ENCODE measurements around the gene POT1. TPM values are rescaled to one million over a fixed set of nuclear protein-coding genes. Genes with fewer than 3 reads are reported as not detected.

Gene POT1
- total and polyA plus RNA-seq, 5 donors from 2014 or later, result 17.1 to 27.7 (median 20.3) TPM

GRCh38 chr7:124909808-124910207, 19.8 kb downstream of the POT1 start:
- H3K9me3 ChIP-seq (ENCODE audit: control insufficient read depth in 2 of 2, low read length in 2 of 2), result no peaks in the 10 kb centered on the region
- peak overlapping the region in 1 of 3 donors; percentile 18 for H3K27ac Mint-ChIP-seq
- peaks cover 19% of the 10 kb centered on the region for H3K36me3 Mint-ChIP-seq

DNA sequence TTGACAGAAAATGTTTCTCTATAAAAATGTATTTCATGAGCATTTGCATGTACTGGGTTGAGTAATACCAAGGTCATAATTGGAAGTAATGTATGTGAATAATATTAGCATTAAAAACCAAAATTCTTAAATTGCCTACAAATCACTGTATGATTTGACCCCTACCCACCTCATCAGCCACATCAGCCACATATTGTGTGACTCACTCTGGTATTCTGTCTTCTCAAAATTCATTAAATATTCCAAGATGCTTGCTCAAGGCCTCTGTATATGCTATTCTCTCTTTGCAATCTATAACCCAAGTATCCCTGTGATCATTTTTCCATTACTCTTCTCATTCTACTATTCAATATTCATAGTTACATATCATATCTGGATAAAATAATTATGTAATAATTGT, 21.4 kb downstream of the POT1 start:
- no peak overlapping the region for H3K27ac Mint-ChIP-seq
- DNase-seq (no peak), ATAC-seq (ENCODE audit: low read depth in 2 of 2) (no peak)
- H3K9me3 Mint-ChIP-seq, result peaks cover 0 to 8% (median 0%) of the 10 kb centered on the region in 7 donors
- Histone ChIP-seq H3K27me3 (ENCODE audit: control insufficient read depth, insufficient read depth, low read length) (no peaks in the 10 kb centered on the region), H3K27ac (ENCODE audit: insufficient read depth, low read length, poor library complexity, severe bottlenecking) (no peak overlapping the region), H3K4me3 (ENCODE audit: low read depth, low read length) (no peak overlapping the region), H3K36me3 (ENCODE audit: control insufficient read depth, insufficient read depth, low read length) (peaks cover 7% of the 10 kb centered on the region), H3K9me3 (ENCODE audit: control insufficient read depth in 2 of 2, low read length in 2 of 2) (no peaks in the 10 kb centered on the region), H3K4me1 (ENCODE audit: control insufficient read depth, insufficient read depth, low read length, poor library complexity, severe bottlenecking) (no peaks in the 10 kb centered on the region)
- H3K27me3 Mint-ChIP-seq, result no peaks in the 10 kb centered on the region
- peaks cover 15% of the 10 kb centered on the region for H3K36me3 Mint-ChIP-seq
- no peak overlapping the region for H3K4me3 Mint-ChIP-seq
- peaks cover 9 to 46% (median 26%) of the 10 kb centered on the region in 4 donors for H3K4me1 Mint-ChIP-seq

More at GRCh38 chr7:124909808-124910207, 19.8 kb downstream of the POT1 start:
- H3K36me3 ChIP-seq (ENCODE audit: control insufficient read depth, insufficient read depth, low read length), result peaks cover 9% of the 10 kb centered on the region
- no peak overlapping the region for H3K4me3 ChIP-seq (ENCODE audit: low read depth, low read length)
- H3K4me1 ChIP-seq (ENCODE audit: control insufficient read depth, insufficient read depth, low read length, poor library complexity, severe bottlenecking), result no peaks in the 10 kb centered on the region
- ATAC-seq (ENCODE audit: low read depth in 2 of 2), result no peak
- Mint-ChIP-seq H3K4me1 (peaks cover 5 to 34% (median 14%) of the 10 kb centered on the region in 4 donors), H3K4me3 (no peak overlapping the region), H3K9me3 (peaks cover 0 to 3% (median 0%) of the 10 kb centered on the region in 7 donors), H3K27me3 (no peaks in the 10 kb centered on the region)
- H3K27ac ChIP-seq (ENCODE audit: insufficient read depth, low read length, poor library complexity, severe bottlenecking), result no peak overlapping the region
- DNase-seq, result no peak
- H3K27me3 ChIP-seq (ENCODE audit: control insufficient read depth, insufficient read depth, low read length), result no peaks in the 10 kb centered on the region

DNA sequence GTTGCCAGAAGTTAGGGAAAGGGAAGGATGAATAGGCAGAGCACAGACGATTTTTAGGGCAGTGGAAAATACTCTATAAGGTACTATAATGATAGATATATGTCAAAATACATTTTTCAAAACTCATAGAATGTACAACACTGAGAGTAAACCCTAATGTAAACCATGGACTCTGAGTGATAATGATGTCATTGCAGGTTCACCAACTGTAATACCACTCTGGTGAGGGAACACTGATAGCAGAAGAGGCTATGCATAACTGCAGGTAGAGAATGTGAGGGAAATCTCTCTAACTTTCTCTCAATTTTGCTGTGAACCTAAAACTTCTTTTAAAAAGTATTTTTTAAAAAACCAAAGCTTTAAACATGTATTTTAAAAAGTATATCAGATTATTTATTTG, 22.1 kb downstream of the POT1 start:
- Mint-ChIP-seq H3K9me3 (peaks cover 0 to 8% (median 0%) of the 10 kb centered on the region in 7 donors), H3K4me1 (peaks cover 9 to 48% (median 29%) of the 10 kb centered on the region in 4 donors)

DNA sequence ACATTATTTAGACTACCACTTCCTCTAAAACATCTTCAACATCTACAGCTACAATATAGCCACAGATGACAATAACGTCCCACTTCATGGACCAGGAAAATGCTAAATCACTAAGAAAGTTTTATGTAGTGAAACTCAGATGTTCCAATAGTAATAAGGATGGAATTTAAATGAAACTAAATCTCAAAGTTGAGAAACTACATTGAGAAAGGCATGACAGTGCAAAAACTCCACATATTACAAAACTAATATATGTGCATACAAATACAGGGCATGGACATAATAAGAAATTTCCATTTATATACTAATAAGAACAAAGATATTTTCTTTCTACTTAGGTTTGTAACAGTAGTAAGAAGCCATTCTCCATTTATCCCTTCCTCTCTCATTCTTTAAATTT, 31.1 kb downstream of the POT1 start:
- H3K36me3 Mint-ChIP-seq, result peaks cover 34% of the 10 kb centered on the region
- no peak for ATAC-seq (ENCODE audit: low read depth in 2 of 2)

More for the DNA sequence above, 22.1 kb downstream of the POT1 start:
- no peak overlapping the region for H3K27ac Mint-ChIP-seq
- H3K36me3 ChIP-seq (ENCODE audit: control insufficient read depth, insufficient read depth, low read length), result peaks cover 3% of the 10 kb centered on the region
- DNase-seq (no peak), ATAC-seq (ENCODE audit: low read depth in 2 of 2) (no peak)
- H3K27me3 Mint-ChIP-seq, result no peaks in the 10 kb centered on the region
- no peak overlapping the region for H3K4me3 Mint-ChIP-seq
- no peak overlapping the region for H3K27ac ChIP-seq (ENCODE audit: insufficient read depth, low read length, poor library complexity, severe bottlenecking)
- no peaks in the 10 kb centered on the region for H3K9me3 ChIP-seq (ENCODE audit: control insufficient read depth in 2 of 2, low read length in 2 of 2)
- H3K4me1 ChIP-seq (ENCODE audit: control insufficient read depth, insufficient read depth, low read length, poor library complexity, severe bottlenecking), result no peaks in the 10 kb centered on the region
- H3K36me3 Mint-ChIP-seq, result peaks cover 10% of the 10 kb centered on the region
- no peak overlapping the region for H3K4me3 ChIP-seq (ENCODE audit: low read depth, low read length)
- no peaks in the 10 kb centered on the region for H3K27me3 ChIP-seq (ENCODE audit: control insufficient read depth, insufficient read depth, low read length)

DNA sequence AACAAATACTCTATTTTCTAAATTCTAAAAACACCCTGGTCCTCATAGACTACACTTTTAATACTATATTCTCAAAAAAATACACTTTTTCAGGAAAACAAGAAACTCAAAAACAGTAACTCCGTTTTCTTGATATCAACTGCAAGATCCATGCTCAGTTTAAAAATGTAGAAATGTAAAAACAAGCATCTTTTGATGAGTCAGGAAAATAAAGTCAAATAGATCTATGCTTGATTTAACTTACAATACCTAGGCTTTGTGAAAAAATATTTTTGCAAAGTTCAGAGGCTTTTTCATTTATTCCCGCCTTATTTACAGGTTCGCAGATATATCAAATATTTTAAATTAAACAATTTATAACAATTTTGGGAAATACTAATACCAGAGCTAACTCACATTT, 33.6 kb downstream of the POT1 start:
- H3K9me3 ChIP-seq (ENCODE audit: control insufficient read depth in 2 of 2, low read length in 2 of 2), result no peaks in the 10 kb centered on the region
- Mint-ChIP-seq H3K4me1 (peaks cover 0 to 7% (median 5%) of the 10 kb centered on the region in 4 donors), H3K27me3 (no peaks in the 10 kb centered on the region), H3K36me3 (peaks cover 38% of the 10 kb centered on the region), H3K27ac (no peak overlapping the region), H3K4me3 (no peak overlapping the region), H3K9me3 (peaks cover 0 to 3% (median 0%) of the 10 kb centered on the region in 7 donors)
- no peak overlapping the region for H3K27ac ChIP-seq (ENCODE audit: insufficient read depth, low read length, poor library complexity, severe bottlenecking)
- H3K4me3 ChIP-seq (ENCODE audit: low read depth, low read length), result no peak overlapping the region
- H3K36me3 ChIP-seq (ENCODE audit: control insufficient read depth, insufficient read depth, low read length), result peaks cover 23% of the 10 kb centered on the region
- no peaks in the 10 kb centered on the region for H3K4me1 ChIP-seq (ENCODE audit: control insufficient read depth, insufficient read depth, low read length, poor library complexity, severe bottlenecking)
- ATAC-seq (ENCODE audit: low read depth in 2 of 2) (no peak), DNase-seq (no peak)
- no peaks in the 10 kb centered on the region for H3K27me3 ChIP-seq (ENCODE audit: control insufficient read depth, insufficient read depth, low read length)

More for the DNA sequence above, 31.1 kb downstream of the POT1 start:
- H3K4me1 ChIP-seq (ENCODE audit: control insufficient read depth, insufficient read depth, low read length, poor library complexity, severe bottlenecking), result no peaks in the 10 kb centered on the region
- no peaks in the 10 kb centered on the region for H3K27me3 ChIP-seq (ENCODE audit: control insufficient read depth, insufficient read depth, low read length)
- Mint-ChIP-seq H3K4me3 (no peak overlapping the region), H3K27ac (no peak overlapping the region), H3K9me3 (peaks cover 0 to 2% (median 0%) of the 10 kb centered on the region in 7 donors), H3K4me1 (peaks cover 2 to 21% (median 8%) of the 10 kb centered on the region in 4 donors), H3K27me3 (no peaks in the 10 kb centered on the region)
- H3K4me3 ChIP-seq (ENCODE audit: low read depth, low read length), result no peak overlapping the region
- no peak for DNase-seq
- H3K27ac ChIP-seq (ENCODE audit: insufficient read depth, low read length, poor library complexity, severe bottlenecking), result no peak overlapping the region
- no peaks in the 10 kb centered on the region for H3K9me3 ChIP-seq (ENCODE audit: control insufficient read depth in 2 of 2, low read length in 2 of 2)
- peaks cover 11% of the 10 kb centered on the region for H3K36me3 ChIP-seq (ENCODE audit: control insufficient read depth, insufficient read depth, low read length)

GRCh38 chr7:124893140-124893827, 36.3 kb downstream of the POT1 start:
- H3K36me3 Mint-ChIP-seq, result peaks cover 55% of the 10 kb centered on the region
- no peaks in the 10 kb centered on the region for H3K27me3 ChIP-seq (ENCODE audit: control insufficient read depth, insufficient read depth, low read length)

DNA sequence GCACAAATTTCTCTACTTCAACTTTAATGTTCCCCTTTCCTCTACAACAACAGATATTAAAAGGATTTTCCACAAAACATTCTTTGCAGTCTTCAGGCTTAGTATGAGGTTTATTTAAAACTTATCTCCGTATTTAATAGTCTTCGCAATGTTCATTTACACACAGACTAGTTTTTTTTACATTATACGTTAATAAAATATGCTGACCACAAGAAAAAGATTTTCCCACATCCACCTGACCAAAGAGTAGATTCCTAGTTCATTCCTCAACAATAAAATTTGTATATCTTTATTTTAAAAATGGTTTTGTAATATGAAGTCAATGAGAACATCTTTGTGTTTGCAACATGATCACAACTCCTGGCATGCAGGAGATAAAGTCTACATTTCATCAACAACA, 42.4 kb downstream of the POT1 start:
- H3K27me3 Mint-ChIP-seq, result no peaks in the 10 kb centered on the region
- DNase-seq, result no peak
- H3K27ac Mint-ChIP-seq, result no peak overlapping the region

More at GRCh38 chr7:124893140-124893827, 36.3 kb downstream of the POT1 start:
- Mint-ChIP-seq H3K27me3 (no peaks in the 10 kb centered on the region), H3K9me3 (peaks cover 0 to 4% (median 0%) of the 10 kb centered on the region in 7 donors), H3K4me1 (peaks cover 0 to 6% (median 1%) of the 10 kb centered on the region in 4 donors), H3K4me3 (no peak overlapping the region), H3K27ac (no peak overlapping the region)
- no peak overlapping the region for H3K4me3 ChIP-seq (ENCODE audit: low read depth, low read length)
- no peaks in the 10 kb centered on the region for H3K4me1 ChIP-seq (ENCODE audit: control insufficient read depth, insufficient read depth, low read length, poor library complexity, severe bottlenecking)
- DNase-seq, result no peak
- ATAC-seq (ENCODE audit: low read depth in 2 of 2), result no peak
- H3K9me3 ChIP-seq (ENCODE audit: control insufficient read depth in 2 of 2, low read length in 2 of 2), result no peaks in the 10 kb centered on the region
- no peak overlapping the region for H3K27ac ChIP-seq (ENCODE audit: insufficient read depth, low read length, poor library complexity, severe bottlenecking)
- H3K36me3 ChIP-seq (ENCODE audit: control insufficient read depth, insufficient read depth, low read length), result peaks cover 42% of the 10 kb centered on the region

GRCh38 chr7:124881981-124882380, 47.6 kb downstream of the POT1 start:
- Histone ChIP-seq H3K36me3 (ENCODE audit: control insufficient read depth, insufficient read depth, low read length) (no peaks in the 10 kb centered on the region), H3K27ac (ENCODE audit: insufficient read depth, low read length, poor library complexity, severe bottlenecking) (no peak overlapping the region), H3K27me3 (ENCODE audit: control insufficient read depth, insufficient read depth, low read length) (no peaks in the 10 kb centered on the region), H3K4me3 (ENCODE audit: low read depth, low read length) (no peak overlapping the region), H3K9me3 (ENCODE audit: control insufficient read depth in 2 of 2, low read length in 2 of 2) (no peaks in the 10 kb centered on the region), H3K4me1 (ENCODE audit: control insufficient read depth, insufficient read depth, low read length, poor library complexity, severe bottlenecking) (no peaks in the 10 kb centered on the region)
- Mint-ChIP-seq H3K27ac (peak overlapping the region in 1 of 3 donors; percentile 83), H3K9me3 (peaks cover 0 to 1% (median 0%) of the 10 kb centered on the region in 7 donors), H3K4me1 (no peaks in the 10 kb centered on the region), H3K36me3 (peaks cover 7% of the 10 kb centered on the region), H3K27me3 (no peaks in the 10 kb centered on the region), H3K4me3 (no peak overlapping the region)
- DNase-seq, result no peak
- no peak for ATAC-seq (ENCODE audit: low read depth in 2 of 2)

More for the DNA sequence above, 42.4 kb downstream of the POT1 start:
- no peak for ATAC-seq (ENCODE audit: low read depth in 2 of 2)
- no peak overlapping the region for H3K4me3 ChIP-seq (ENCODE audit: low read depth, low read length)
- Mint-ChIP-seq H3K9me3 (peaks cover 0 to 4% (median 0%) of the 10 kb centered on the region in 7 donors), H3K4me1 (no peaks in the 10 kb centered on the region), H3K4me3 (no peak overlapping the region), H3K36me3 (peaks cover 33% of the 10 kb centered on the region)
- H3K4me1 ChIP-seq (ENCODE audit: control insufficient read depth, insufficient read depth, low read length, poor library complexity, severe bottlenecking), result no peaks in the 10 kb centered on the region
- no peaks in the 10 kb centered on the region for H3K9me3 ChIP-seq (ENCODE audit: control insufficient read depth in 2 of 2, low read length in 2 of 2)
- peaks cover 28% of the 10 kb centered on the region for H3K36me3 ChIP-seq (ENCODE audit: control insufficient read depth, insufficient read depth, low read length)
- H3K27me3 ChIP-seq (ENCODE audit: control insufficient read depth, insufficient read depth, low read length), result no peaks in the 10 kb centered on the region
- no peak overlapping the region for H3K27ac ChIP-seq (ENCODE audit: insufficient read depth, low read length, poor library complexity, severe bottlenecking)
